GM13977 (cell line): ENCODE results near the gene SMIM35.

ENCODE experiments used
- DNase-seq: peaks from one replicate; pipeline ENCODE4 v3.0.0; 2012; ENCODE audit warnings: low spot score
- in situ Hi-C: fragments of 300-500 bp; cut with MboI; formaldehyde crosslinking; loops from one replicate; pipeline ENCODE4 v1.12.0; 2022; ENCODE audit warnings: low sequenced_read_pairs, low pct_unique_long_range_greater_than_20kb, mixed read lengths, inconsistent platforms; ENCODE audit not compliant: unreplicated experiment
- TF ChIP-seq, protein P1 (sequence below): IDR thresholded peaks from 2 replicates; pipeline ENCODE4 v1.5.1; 2012; ENCODE audit warnings: mild to moderate bottlenecking, control low read depth; ENCODE audit not compliant: insufficient read depth; ENCODE audit errors: extremely low read depth, missing control alignments

The SMIM35 gene

DNA sequence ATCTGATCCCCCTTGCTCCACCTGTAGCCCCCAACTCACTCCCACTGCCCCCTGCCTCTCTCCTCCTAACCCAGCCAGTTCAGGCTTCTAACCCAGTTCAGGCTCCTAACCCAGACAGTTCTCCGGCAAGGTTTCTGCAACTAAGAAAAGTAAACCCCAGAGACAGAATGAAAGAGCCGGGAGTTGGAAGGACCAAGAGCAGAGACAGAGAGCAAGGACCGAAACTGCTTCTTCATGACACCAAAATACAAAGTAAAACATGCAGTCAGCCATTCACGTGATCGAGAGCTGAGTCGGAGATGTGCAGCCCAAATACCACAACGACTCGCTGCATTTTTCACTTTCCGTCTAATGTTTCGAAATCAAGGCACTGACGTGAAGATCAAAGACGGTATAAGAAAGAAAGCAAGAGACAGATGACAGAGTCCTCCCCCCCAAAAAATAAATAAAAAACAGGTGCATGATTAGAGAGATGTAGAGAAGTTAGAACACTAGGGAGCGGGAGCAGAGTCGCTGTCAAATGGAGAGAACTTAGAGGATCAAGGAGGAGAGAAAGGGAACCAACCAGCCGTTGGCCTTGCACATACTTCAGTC lies 99.7 kb downstream of the SMIM35 start:
- in situ Hi-C loops, result no loop called here

DNA sequence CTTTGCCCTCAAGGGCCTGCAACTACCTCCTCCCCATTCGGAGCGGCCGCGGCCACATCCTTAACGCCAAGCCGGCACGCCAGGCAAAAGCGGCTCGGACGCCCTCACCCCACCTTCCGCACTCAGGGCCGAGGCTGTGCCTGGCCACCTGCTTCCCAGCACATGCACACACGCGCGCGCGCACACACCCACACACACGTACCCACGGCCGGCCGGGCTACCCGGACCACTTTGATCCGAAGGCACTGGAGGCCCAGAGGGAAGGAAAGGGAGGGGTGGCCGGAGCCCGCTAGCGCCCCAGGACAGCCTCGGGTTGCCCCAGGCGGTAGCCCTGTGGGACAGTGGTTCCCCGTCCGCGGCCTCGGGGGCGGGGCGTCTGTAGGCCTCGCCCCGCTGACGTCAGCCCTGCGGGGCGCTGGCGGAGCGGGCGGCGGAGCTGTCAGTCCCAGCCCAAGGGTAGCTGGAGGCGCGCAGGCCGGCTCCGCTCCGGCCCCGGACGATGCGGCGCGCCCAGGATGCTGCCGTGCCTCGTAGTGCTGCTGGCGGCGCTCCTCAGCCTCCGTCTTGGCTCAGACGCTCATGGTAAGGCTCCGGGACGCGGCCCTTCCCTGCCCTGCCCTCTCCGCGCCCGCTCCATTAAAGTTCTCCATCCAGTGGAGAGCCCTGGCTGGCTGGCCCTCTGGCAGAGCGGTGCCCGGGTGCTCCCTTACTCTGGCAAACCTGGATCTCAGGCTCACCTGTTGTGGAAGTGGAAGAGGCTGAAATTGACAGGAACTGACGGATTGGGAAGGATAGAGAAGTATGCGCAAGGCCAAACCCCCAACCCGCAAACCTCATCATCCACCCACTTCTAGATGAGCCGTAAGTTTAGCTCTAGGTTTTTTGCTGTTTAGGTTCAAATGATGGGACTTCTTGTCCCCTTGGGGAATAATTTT lies 100.5 kb downstream of the SMIM35 start, which contains the start of gene IL10RA:
IL10RA (plus strand) TSS at position 442 of the 935 bp plus-strand sequence; CDS start at position 516, 74 bp downstream.
- in situ Hi-C loops, result no loop called here
- TF ChIP-seq, protein P1, sequence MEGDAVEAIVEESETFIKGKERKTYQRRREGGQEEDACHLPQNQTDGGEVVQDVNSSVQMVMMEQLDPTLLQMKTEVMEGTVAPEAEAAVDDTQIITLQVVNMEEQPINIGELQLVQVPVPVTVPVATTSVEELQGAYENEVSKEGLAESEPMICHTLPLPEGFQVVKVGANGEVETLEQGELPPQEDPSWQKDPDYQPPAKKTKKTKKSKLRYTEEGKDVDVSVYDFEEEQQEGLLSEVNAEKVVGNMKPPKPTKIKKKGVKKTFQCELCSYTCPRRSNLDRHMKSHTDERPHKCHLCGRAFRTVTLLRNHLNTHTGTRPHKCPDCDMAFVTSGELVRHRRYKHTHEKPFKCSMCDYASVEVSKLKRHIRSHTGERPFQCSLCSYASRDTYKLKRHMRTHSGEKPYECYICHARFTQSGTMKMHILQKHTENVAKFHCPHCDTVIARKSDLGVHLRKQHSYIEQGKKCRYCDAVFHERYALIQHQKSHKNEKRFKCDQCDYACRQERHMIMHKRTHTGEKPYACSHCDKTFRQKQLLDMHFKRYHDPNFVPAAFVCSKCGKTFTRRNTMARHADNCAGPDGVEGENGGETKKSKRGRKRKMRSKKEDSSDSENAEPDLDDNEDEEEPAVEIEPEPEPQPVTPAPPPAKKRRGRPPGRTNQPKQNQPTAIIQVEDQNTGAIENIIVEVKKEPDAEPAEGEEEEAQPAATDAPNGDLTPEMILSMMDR, result no peak
- peak; percentile 96 for DNase-seq

More for the DNA sequence above, 99.7 kb downstream of the SMIM35 start:
- TF ChIP-seq, protein P1, result no peak
- DNase-seq, result peak; percentile 88

- no peak for DNase-seq
- in situ Hi-C loops, result no loop called here
- TF ChIP-seq, protein P1, result no peak
Observed at GRCh38 chr11:117984476-117984875, 102.3 kb downstream of the SMIM35 start.

DNA sequence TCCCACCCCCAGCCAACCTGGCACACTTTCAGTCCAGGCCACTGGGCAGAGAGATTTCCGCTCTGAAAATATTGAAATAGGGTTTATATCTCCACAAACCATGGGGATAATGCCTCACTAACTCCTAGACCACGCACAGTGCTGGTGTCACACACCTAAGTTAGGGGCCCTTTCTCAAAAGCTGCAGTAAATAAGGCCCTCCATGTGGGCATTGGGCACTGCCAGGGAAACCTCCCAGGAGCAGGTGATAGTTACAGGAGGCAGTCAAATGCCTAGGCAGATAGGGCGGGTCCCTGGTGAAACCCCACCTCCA lies 103.6 kb downstream of the SMIM35 start:
- no peak for DNase-seq
- in situ Hi-C loops, result no loop called here
- TF ChIP-seq, protein P1, result no peak

DNA sequence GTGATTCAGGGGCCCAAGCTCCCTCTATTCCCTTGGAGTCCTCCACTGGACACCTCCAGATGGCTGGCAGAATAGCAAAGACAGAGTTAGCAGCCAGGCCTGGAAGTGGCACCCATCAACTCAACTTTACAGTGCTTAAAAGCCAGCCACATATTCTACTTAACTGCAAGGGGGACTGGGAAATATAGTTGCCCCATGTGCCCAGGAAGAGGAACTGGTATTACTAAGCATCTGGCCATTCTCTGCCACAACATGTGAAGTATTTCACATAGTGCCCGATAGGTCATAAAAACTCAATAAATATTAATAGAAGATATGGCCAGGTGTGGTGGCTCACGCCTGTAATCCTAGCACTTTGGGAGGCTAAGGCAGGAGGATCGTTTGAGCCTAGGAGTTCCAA lies 106.0 kb downstream of the SMIM35 start:
- TF ChIP-seq, protein P1, result no peak
- in situ Hi-C loops, result no loop called here
- DNase-seq, result no peak

GRCh38 chr11:117980280-117980679 lies 106.5 kb downstream of the SMIM35 start:
- DNase-seq, result no peak
- TF ChIP-seq, protein P1, result no peak
- in situ Hi-C loops, result no loop called here
